GM12801 (cell line): Measurements from ENCODE around the gene CBFA2T2.

ENCODE experiments used
- CTCF ChIP-seq: IDR thresholded peaks from one replicate; pipeline ENCODE4 v1.5.1; 2011; ENCODE audit warnings: control low read depth; ENCODE audit not compliant: insufficient read length; ENCODE audit errors: extremely low read depth

Gene CBFA2T2

GRCh38 chr20:33567949-33568348 lies 78.1 kb downstream of the CBFA2T2 start:
- TF ChIP-seq CTCF: no peak

GRCh38 chr20:33568378-33568777 lies 78.5 kb downstream of the CBFA2T2 start:
- TF ChIP-seq CTCF: no peak

GRCh38 chr20:33568868-33569801 lies 79.2 kb downstream of the CBFA2T2 start:
- TF ChIP-seq CTCF: no peak

GRCh38 chr20:33569802-33570391 lies 80.0 kb downstream of the CBFA2T2 start:
- no peak for TF ChIP-seq CTCF

- no peak for TF ChIP-seq CTCF
These were observed 80.8 kb downstream of the CBFA2T2 start for GRCh38 chr20:33570743-33571142.

- TF ChIP-seq CTCF: no peak
These were observed 85.4 kb downstream of the CBFA2T2 start for GRCh38 chr20:33575282-33575681.

- no peak for TF ChIP-seq CTCF
These were observed 86.7 kb downstream of the CBFA2T2 start for GRCh38 chr20:33576432-33577125.
